H9 (cell line): ENCODE data around the gene ATP8A2. TPM values are rescaled to one million over a fixed set of nuclear protein-coding genes. Genes with fewer than 3 reads are reported as not detected.

Source experiments
- DNase-seq: peaks from one replicate; pipeline ENCODE4 v3.0.0-alpha.2; 2017
- H2AFZ ChIP-seq: one replicate; pipeline ENCODE4 v1.6.1; 2013; ENCODE audit warnings: mild to moderate bottlenecking, low read length, control low read depth, moderate library complexity
- H2AK5ac ChIP-seq: 2 replicates; pipeline ENCODE4 v1.6.1; 2013; ENCODE audit warnings: low read length, control low read depth, mixed read lengths; ENCODE audit not compliant: insufficient read length
- H2BK120ac ChIP-seq: one replicate; pipeline ENCODE4 v1.6.1; 2013; ENCODE audit warnings: low read depth, mild to moderate bottlenecking, low read length, control low read depth, inconsistent platforms; ENCODE audit not compliant: poor library complexity, severe bottlenecking
- H2BK12ac ChIP-seq: 2 replicates; pipeline ENCODE4 v1.6.1; 2013; ENCODE audit warnings: low read length, control low read depth, mixed read lengths, low read depth; ENCODE audit not compliant: insufficient read length
- H2BK15ac ChIP-seq: 2 replicates; pipeline ENCODE4 v1.6.1; 2013; ENCODE audit warnings: low read depth, low read length, control low read depth
- H2BK20ac ChIP-seq: one replicate; pipeline ENCODE4 v1.6.1; 2013; ENCODE audit warnings: low read depth, mild to moderate bottlenecking, low read length, control low read depth, inconsistent platforms; ENCODE audit not compliant: poor library complexity, severe bottlenecking
- H2BK5ac ChIP-seq: 2 replicates; pipeline ENCODE4 v1.6.1; 2013; ENCODE audit warnings: low read length, control low read depth, mixed read lengths; ENCODE audit not compliant: insufficient read length
- H3K14ac ChIP-seq: 2 replicates; pipeline ENCODE4 v1.6.1; 2013; ENCODE audit warnings: low read length, control low read depth; ENCODE audit not compliant: insufficient read depth
- H3K18ac ChIP-seq: 2 replicates; pipeline ENCODE4 v1.6.1; 2013; ENCODE audit warnings: low read depth, mild to moderate bottlenecking, mixed read lengths, low read length, control low read depth; ENCODE audit not compliant: insufficient read length
- H3K23ac ChIP-seq: 2 replicates; pipeline ENCODE4 v1.6.1; 2013; ENCODE audit warnings: low read length, control low read depth, mixed read lengths, low read depth; ENCODE audit not compliant: insufficient read length
- H3K23me2 ChIP-seq: 2 replicates; pipeline ENCODE4 v1.6.1; 2013; ENCODE audit warnings: low read depth, mild to moderate bottlenecking, mixed read lengths, low read length, control low read depth; ENCODE audit not compliant: insufficient read length, poor library complexity, severe bottlenecking
- H3K27ac ChIP-seq: 2 replicates; pipeline ENCODE4 v1.5.1; 2013; ENCODE audit warnings: low read length, control low read depth, mixed read lengths, low read depth; ENCODE audit not compliant: insufficient read length
- H3K27me3 ChIP-seq: 2 replicates; pipeline ENCODE4 v1.6.1; 2013; ENCODE audit warnings: low read length, control low read depth, inconsistent platforms; ENCODE audit not compliant: insufficient read depth
- H3K4ac ChIP-seq: 2 replicates; pipeline ENCODE4 v1.6.1; 2013; ENCODE audit warnings: low read depth, mild to moderate bottlenecking, control low read depth, inconsistent platforms, low read length, moderate library complexity
- H3K4me1 ChIP-seq: 2 replicates; pipeline ENCODE4 v1.6.1; 2013; ENCODE audit warnings: low read length, control low read depth, inconsistent platforms; ENCODE audit not compliant: insufficient read depth
- H3K4me2 ChIP-seq: 2 replicates; pipeline ENCODE4 v1.6.1; 2013; ENCODE audit warnings: low read length, control low read depth, mixed read lengths; ENCODE audit not compliant: insufficient read length, insufficient read depth
- H3K56ac ChIP-seq: 2 replicates; pipeline ENCODE4 v1.6.1; 2013; ENCODE audit warnings: low read depth, mild to moderate bottlenecking, mixed read lengths, low read length, control low read depth; ENCODE audit not compliant: insufficient read length
- H3K79me1 ChIP-seq: 2 replicates; pipeline ENCODE4 v1.6.1; 2013; ENCODE audit warnings: low read depth, mild to moderate bottlenecking, moderate library complexity, low read length, control low read depth, inconsistent platforms; ENCODE audit not compliant: insufficient read depth, poor library complexity, severe bottlenecking
- H3K79me2 ChIP-seq: 2 replicates; pipeline ENCODE4 v1.6.1; 2013; ENCODE audit warnings: low read length, control low read depth, inconsistent platforms; ENCODE audit not compliant: insufficient read depth
- H3K9ac ChIP-seq: 2 replicates; pipeline ENCODE4 v1.6.1; 2013; ENCODE audit warnings: low read length, control low read depth, mixed read lengths; ENCODE audit not compliant: insufficient read length; ENCODE audit errors: extremely low read depth
- H3K9me3 ChIP-seq: one replicate; pipeline ENCODE4 v1.6.1; 2013; ENCODE audit warnings: low read depth, low read length, inconsistent platforms; ENCODE audit not compliant: control insufficient read depth
- H3T11ph ChIP-seq: one replicate; pipeline ENCODE4 v1.6.1; 2013; ENCODE audit warnings: mild to moderate bottlenecking, low read length, control low read depth, inconsistent platforms
- H4K20me1 ChIP-seq: one replicate; pipeline ENCODE4 v1.6.1; 2013; ENCODE audit not compliant: control insufficient read depth, insufficient read length, insufficient read depth
- H4K5ac ChIP-seq: 2 replicates; pipeline ENCODE4 v1.6.1; 2013; ENCODE audit warnings: low read depth, mild to moderate bottlenecking, mixed read lengths, low read length, control low read depth; ENCODE audit not compliant: insufficient read length
- H4K8ac ChIP-seq: replicated peaks from 2 replicates; pipeline ENCODE4 v1.6.1; 2013; ENCODE audit warnings: low read length, control low read depth, mixed read lengths, low read depth; ENCODE audit not compliant: insufficient read length
- H4K91ac ChIP-seq: 2 replicates; pipeline ENCODE4 v1.6.1; 2013; ENCODE audit warnings: low read depth, mild to moderate bottlenecking, moderate library complexity, mixed read lengths, low read length, control low read depth; ENCODE audit not compliant: insufficient read length
- H3K27ac Mint-ChIP-seq, 3 experiments: 2 replicates in 2 of 3; 3 replicates in 1 of 3; pipeline ENCODE4 v1.8.0; 2020 to 2021; ENCODE audit warnings: mixed read lengths in 3 of 3, mild to moderate bottlenecking in 1 of 3, moderate library complexity in 1 of 3
- H3K27me3 Mint-ChIP-seq: 2 replicates; pipeline ENCODE4 v1.8.0; 2021; ENCODE audit warnings: low read depth, mild to moderate bottlenecking, moderate library complexity, mixed read lengths
- H3K36me3 Mint-ChIP-seq, 3 experiments: 2 replicates in 2 of 3; 3 replicates in 1 of 3; pipeline ENCODE4 v1.8.0; 2020 to 2021; ENCODE audit warnings: low read depth in 3 of 3, mixed read lengths in 3 of 3; ENCODE audit not compliant: insufficient read depth in 1 of 3
- H3K4me1 Mint-ChIP-seq, 2 experiments: 2 replicates each; pipeline ENCODE4 v1.8.0; 2020; ENCODE audit warnings: mixed read lengths in 2 of 2
- H3K4me3 Mint-ChIP-seq, 2 experiments: 2 replicates in 1 of 2; 3 replicates in 1 of 2; pipeline ENCODE4 v1.8.0; 2020 to 2021; ENCODE audit warnings: mild to moderate bottlenecking in 2 of 2, mixed read lengths in 2 of 2, moderate library complexity in 1 of 2
- H3K9me3 Mint-ChIP-seq, 2 experiments: 2 replicates in 1 of 2; 3 replicates in 1 of 2; pipeline ENCODE4 v1.8.0; 2020; ENCODE audit warnings: mild to moderate bottlenecking in 2 of 2, mixed read lengths in 2 of 2, moderate library complexity in 1 of 2
- CTCF ChIP-seq: fragments of 200-600 bp; sonication (generic); conservative IDR thresholded peaks from 3 replicates; pipeline ENCODE4 v1.8.0; 2021; ENCODE audit warnings: antibody characterized with exemption, mild to moderate bottlenecking
- WGBS: extraction: QIAGEN DNeasy Blood & Tissue Kit; methylation state at CpG from one replicate; pipeline ENCODE4 v1.1.7; 2013; ENCODE audit warnings: missing lambda C conversion rate, low lambda C conversion rate, mixed read lengths; ENCODE audit not compliant: insufficient read length; ENCODE audit errors: extremely low coverage; 5-methylcytosine and 5-hydroxymethylcytosine counted together
- total RNA-seq: library from RNA; stranded (reverse); gene quantifications from 2 replicates; pipeline ENCODE4 v1.2.1, GENCODE V29; 2021

The ATP8A2 gene
- total RNA-seq, 1 experiment from 2014 or later = 18.2 TPM

GRCh38 chr13:25578526-25578925 lies 206.8 kb downstream of the ATP8A2 start:
- Mint-ChIP-seq H3K27me3 (no peaks in the 10 kb centered on the region), H3K4me1 (peaks cover 7% of the 10 kb centered on the region in 2 experiments), H3K27ac (no peak overlapping the region), H3K36me3 (peaks cover 0 to 21% (median 0%) of the 10 kb centered on the region in 3 experiments; a peak in 3 of 7 replicates), H3K4me3 (no peak overlapping the region), H3K9me3 (no peaks in the 10 kb centered on the region)
- no peak overlapping the region for H4K91ac ChIP-seq
- H3K9me3 ChIP-seq = no peaks in the 10 kb centered on the region
- no peak overlapping the region for H3K4ac ChIP-seq
- H3K79me2 ChIP-seq = no peaks in the 10 kb centered on the region
- H3K56ac ChIP-seq = no peak overlapping the region
- no peak overlapping the region for H2BK120ac ChIP-seq
- H2BK15ac ChIP-seq = no peak overlapping the region
- H3K27me3 ChIP-seq = no peaks in the 10 kb centered on the region
- no CpG with 5 or more reads among the region's 2 CpGs for WGBS
- H3K79me1 ChIP-seq = no peaks in the 10 kb centered on the region
- H3K18ac ChIP-seq = no peak overlapping the region
- no peak overlapping the region for H2AK5ac ChIP-seq
- no peak overlapping the region for H3K4me2 ChIP-seq
- no peak overlapping the region for H3K27ac ChIP-seq
- no peak overlapping the region for H3K23ac ChIP-seq
- H3T11ph ChIP-seq = no peak overlapping the region
- no peaks in the 10 kb centered on the region for H3K4me1 ChIP-seq
- H2BK5ac ChIP-seq = no peak overlapping the region
- no peaks in the 10 kb centered on the region for H3K23me2 ChIP-seq
- no peak overlapping the region for H2BK12ac ChIP-seq
- no peak for DNase-seq
- H3K14ac ChIP-seq = no peak overlapping the region
- no peak overlapping the region for H4K8ac ChIP-seq
- no peak overlapping the region for H2AFZ ChIP-seq
- H2BK20ac ChIP-seq = no peak overlapping the region
- no peak for TF ChIP-seq CTCF
- H4K20me1 ChIP-seq = no peaks in the 10 kb centered on the region
- no peak overlapping the region for H3K9ac ChIP-seq
- no peak overlapping the region for H4K5ac ChIP-seq
